Heart right ventricle (tissue), 16 donors: ENCODE results near the gene JAK1. TPM values are rescaled to one million over a fixed set of nuclear protein-coding genes. Genes with fewer than 3 reads are reported as not detected.
"Not testable (repeated sequence)": the region's sequence is repeated elsewhere in the genome, so short reads cannot be mapped to it uniquely, and the experiment has no call there.

ENCODE experiments used
- ATAC-seq, 8 donors: fragments of 200-7000 bp; cut with Tn5 transposase; one replicate each; pipeline ENCODE4 v1.9.1; 2020; ENCODE audit warnings: mild to moderate bottlenecking in 8 of 8, moderate library complexity in 8 of 8, moderate number of reproducible peaks in 1 of 8
- DNase-seq, 2 donors: peaks; one replicate each; pipeline ENCODE4 v3.0.0-alpha.2; 2020
- H3K27ac ChIP-seq, 10 donors: fragments of 200-600 bp; sonication (generic) in 2 of 10; one replicate each; pipeline versions ENCODE4 v1.5.0 to v1.8.0; 2020 to 2022; ENCODE audit warnings: mild to moderate bottlenecking in 3 of 10
- H3K27me3 ChIP-seq, 7 donors: fragments of 200-600 bp; one replicate each; pipeline ENCODE4 v1.8.0; 2021 to 2022; ENCODE audit warnings: mild to moderate bottlenecking in 2 of 7
- H3K36me3 ChIP-seq, 9 donors: fragments of 200-600 bp; sonication (generic) in 1 of 9; one replicate each; pipeline versions ENCODE4 v1.5.0 to v1.8.0; 2020 to 2022; ENCODE audit warnings: mild to moderate bottlenecking in 2 of 9
- H3K4me1 ChIP-seq, 9 donors: fragments of 200-600 bp; sonication (generic) in 1 of 9; one replicate each; pipeline versions ENCODE4 v1.5.0 to v1.8.0; 2020 to 2022; ENCODE audit warnings: mild to moderate bottlenecking in 4 of 9
- H3K4me3 ChIP-seq, 10 donors: fragments of 200-600 bp; sonication (generic) in 2 of 10; one replicate each; pipeline versions ENCODE4 v1.5.0 to v1.8.0; 2020 to 2022; ENCODE audit warnings: mild to moderate bottlenecking in 7 of 10, moderate library complexity in 2 of 10
- H3K9me3 ChIP-seq, 11 donors: fragments of 200-600 bp in 10 of 11; sonication (generic) in 2 of 11; one replicate each; pipeline versions ENCODE4 v1.5.0 to v1.8.0; 2013 to 2022; ENCODE audit warnings: mild to moderate bottlenecking in 2 of 11, control low read depth in 1 of 11, moderate library complexity in 1 of 11
- WGBS, 2 donors: extraction: QIAGEN DNeasy Blood & Tissue Kit; methylation state at CpG; one replicate each; pipeline ENCODE4 v1.1.7; 2013; ENCODE audit warnings: inconsistent platforms in 1 of 2; 5-methylcytosine and 5-hydroxymethylcytosine counted together
- intact Hi-C, 10 donors: fragments of 100-400 bp; cut with DNase I; formaldehyde crosslinking; loops; one replicate each; pipeline versions ENCODE4 v1.11.1 to v1.14.2; 2022
- polyA plus RNA-seq, 2 donors: library from polyadenylated mRNA; stranded (reverse); fragments of 200-250 nt; gene quantifications; one replicate each; pipeline ENCODE4 v1.2.3, GENCODE V29; 2013
- total RNA-seq, 10 donors: library from RNA; stranded (reverse); fragmentation: NEBNext Ultra II Directional in 3 of 10; extraction: Animal tissue kit (Norgen Biotek cat#: 25700) in 3 of 10; gene quantifications; one replicate each; pipeline versions ENCODE4 v1.2.1 to v1.2.4, GENCODE V29; 2021 to 2023
- TF ChIP-seq, protein P1 (sequence below), 9 donors: fragments of 200-600 bp; sonication (generic) in 2 of 9; IDR thresholded peaks; one replicate each; pipeline versions ENCODE4 v1.5.0 to v1.8.0; 2021 to 2022; ENCODE audit warnings: antibody characterized with exemption in 9 of 9, mild to moderate bottlenecking in 5 of 9, moderate library complexity in 1 of 9
- donor health status: Arrhythmogenic right ventricular cardiomyopathy.
- donor health status: ischemic (EF 13 %, LVEDD 7.1; RV severe dilation, severe dysfunction).
- donor health status: healthy with polysubstance abuse.
- donor health status: DM: no; HTN: yes; CAD: no.
- donor health status: DM: no; HTN: no; CAD: no.
- donor health status: ischemic (EF 25% LVEDD 6.9; RV normal size, moderate dysfunction).
- donor health status: ischemic (EF 25% LVEDD 5.7; RV mildly dilated, moderate dysfunction).
- donor health status: healthy.
- donor health status: DM: yes; HTN: yes; CAD: no.
- donor health status: Ischemic cardiomyopathy.
- donor health status: ischemic (EF 35%, LVEDD 5.7; RV mildly dilated, moderate dysfunction).
- donor health status: nonischemic (EF 11% LVEDD 7.7; RV severe dilation, severe dysfunction).
- donor health status: DM: yes; HTN: yes; CAD: no.
- donor health status: PGD.
- donor health status: ischemic (EF 29% LVEDD 5.4; RV normal size, mild dysfunction).
- donor health status: nonischemic (EF 23%, LVEDD 6.1; RV moderate dilation, normal function).

JAK1 gene
- total and polyA plus RNA-seq, 12 donors: 20.1 to 122 (median 81.3) TPM

DNA sequence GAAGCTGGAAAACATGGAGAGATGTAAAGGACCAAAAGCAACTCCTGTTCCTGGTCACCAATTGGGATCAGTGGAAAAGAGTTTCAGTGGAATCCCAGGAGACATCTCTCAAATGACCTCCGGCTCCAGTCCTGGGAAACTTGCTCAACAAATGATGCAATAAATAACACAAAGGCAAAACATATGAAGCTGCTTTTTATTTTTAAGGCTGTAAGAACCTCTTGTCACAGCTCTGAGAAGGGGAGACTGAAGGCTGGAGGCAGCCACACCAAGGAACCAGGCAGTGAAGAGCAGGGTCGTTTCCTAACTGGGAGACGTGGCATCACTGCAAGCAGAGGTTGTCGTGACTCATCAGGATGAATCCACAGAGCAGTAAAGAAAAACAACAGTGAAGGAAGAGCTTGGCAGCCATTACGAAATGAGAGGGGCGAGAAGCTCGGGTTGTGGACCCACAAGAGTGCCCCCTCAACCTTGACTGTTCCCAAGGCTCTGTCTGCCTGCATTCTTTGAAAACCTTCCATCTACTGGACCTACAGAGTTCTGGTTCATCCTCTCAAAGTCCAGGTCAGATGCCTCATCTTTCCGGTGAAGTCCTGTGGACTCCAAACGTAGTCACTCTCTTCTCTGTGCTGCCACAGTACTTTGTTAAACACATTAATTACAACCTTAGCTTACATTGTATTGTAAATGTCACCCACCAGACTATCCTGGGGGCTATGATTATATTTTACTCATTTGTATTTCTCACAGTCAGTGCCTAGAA is 32.1 kb downstream of the JAK1 start:
- ATAC-seq: peak; percentile 48 to 80 (median 62)
- intact Hi-C loops: loop anchor here in 2 of 10 donors (5.0 kb wide), 2 partner anchors 33 to 42 kb away; partner anchors contain the start of gene JAK1 (in 1 of the 2)
- Histone ChIP-seq H3K36me3 (no peaks in the 10 kb centered on the region), H3K4me1 (peaks cover 9 to 61% (median 50%) of the 10 kb centered on the region in 9 donors), H3K27ac (peak overlapping the region in 9 of 10 donors; percentile 53 to 85 (median 73)), H3K4me3 (peak overlapping the region in 2 of 10 donors; percentile 1 to 8), H3K27me3 (no peaks in the 10 kb centered on the region), H3K9me3 (peaks cover 0 to 5% (median 0%) of the 10 kb centered on the region in 11 donors)
- peak in 1 of 2 donors; percentile 39 for DNase-seq
- 57 to 65% methylated on average over 9 of the region's 9 CpGs for WGBS, 2 donors
- TF ChIP-seq, protein P1, sequence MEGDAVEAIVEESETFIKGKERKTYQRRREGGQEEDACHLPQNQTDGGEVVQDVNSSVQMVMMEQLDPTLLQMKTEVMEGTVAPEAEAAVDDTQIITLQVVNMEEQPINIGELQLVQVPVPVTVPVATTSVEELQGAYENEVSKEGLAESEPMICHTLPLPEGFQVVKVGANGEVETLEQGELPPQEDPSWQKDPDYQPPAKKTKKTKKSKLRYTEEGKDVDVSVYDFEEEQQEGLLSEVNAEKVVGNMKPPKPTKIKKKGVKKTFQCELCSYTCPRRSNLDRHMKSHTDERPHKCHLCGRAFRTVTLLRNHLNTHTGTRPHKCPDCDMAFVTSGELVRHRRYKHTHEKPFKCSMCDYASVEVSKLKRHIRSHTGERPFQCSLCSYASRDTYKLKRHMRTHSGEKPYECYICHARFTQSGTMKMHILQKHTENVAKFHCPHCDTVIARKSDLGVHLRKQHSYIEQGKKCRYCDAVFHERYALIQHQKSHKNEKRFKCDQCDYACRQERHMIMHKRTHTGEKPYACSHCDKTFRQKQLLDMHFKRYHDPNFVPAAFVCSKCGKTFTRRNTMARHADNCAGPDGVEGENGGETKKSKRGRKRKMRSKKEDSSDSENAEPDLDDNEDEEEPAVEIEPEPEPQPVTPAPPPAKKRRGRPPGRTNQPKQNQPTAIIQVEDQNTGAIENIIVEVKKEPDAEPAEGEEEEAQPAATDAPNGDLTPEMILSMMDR (IDR thresholded peaks at IDR 0.05): no peak

DNA sequence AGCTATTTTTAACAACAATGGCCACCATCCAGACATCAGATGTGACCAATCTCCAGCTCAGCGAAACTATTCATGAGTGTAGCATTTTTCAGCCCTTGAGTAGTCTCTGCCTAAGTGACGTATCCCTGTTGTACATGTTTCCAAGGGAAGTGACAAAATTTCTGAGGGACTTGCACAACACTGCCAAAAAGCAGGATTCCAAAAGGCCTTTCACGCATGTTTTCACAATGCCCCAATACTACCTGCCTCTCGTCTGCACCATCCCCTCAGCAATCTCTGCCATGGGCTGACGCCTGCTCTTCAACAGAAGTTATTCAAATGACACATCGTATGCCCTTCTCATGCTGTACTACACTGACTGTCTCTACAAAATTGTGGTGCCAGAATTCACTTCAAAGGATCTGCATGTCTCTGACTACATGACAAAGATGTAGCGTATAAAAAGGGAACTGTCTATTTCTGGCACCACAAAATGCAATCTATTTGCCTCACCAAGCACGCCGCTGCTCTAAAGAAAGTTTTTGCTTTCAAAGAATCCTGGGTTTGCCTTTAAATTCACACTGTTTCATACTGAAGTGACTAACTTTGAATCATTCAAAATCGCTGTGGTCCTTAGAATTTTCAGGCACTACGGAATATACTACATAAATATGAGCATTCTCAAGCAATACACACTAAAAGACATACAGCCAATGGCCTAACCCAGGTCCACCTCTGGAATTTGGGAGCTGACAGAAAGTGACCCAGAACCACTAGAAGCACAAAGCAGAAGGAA is 32.9 kb downstream of the JAK1 start:
- TF ChIP-seq, protein P1 (IDR thresholded peaks at IDR 0.05): no peak
- WGBS, 2 donors: 37 to 51% methylated on average over 11 of the region's 11 CpGs
- no peaks in the 10 kb centered on the region for H3K36me3 ChIP-seq
- H3K4me1 ChIP-seq: peaks cover 9 to 65% (median 56%) of the 10 kb centered on the region in 9 donors
- peaks cover 0 to 5% (median 0%) of the 10 kb centered on the region in 11 donors for H3K9me3 ChIP-seq
- no peaks in the 10 kb centered on the region for H3K27me3 ChIP-seq
- peak overlapping the region in 2 of 10 donors; percentile 1 to 8 for H3K4me3 ChIP-seq
- intact Hi-C loops: loop anchor here in 2 of 10 donors (5.0 kb wide), 2 partner anchors 34 to 41 kb away; partner anchors contain the start of gene JAK1 (in 1 of the 2)
- ATAC-seq (peak; percentile 70 to 91 (median 83)), DNase-seq (peak in 1 of 2 donors; percentile 58)
- H3K27ac ChIP-seq: peak overlapping the region; percentile 53 to 85 (median 73)

- Histone ChIP-seq H3K4me1 (peaks cover 9 to 70% (median 62%) of the 10 kb centered on the region in 9 donors), H3K27me3 (no peaks in the 10 kb centered on the region), H3K9me3 (peaks cover 0 to 5% (median 0%) of the 10 kb centered on the region in 11 donors), H3K27ac (peak overlapping the region in 8 of 10 donors; percentile 66 to 85 (median 76)), H3K36me3 (no peaks in the 10 kb centered on the region), H3K4me3 (peak overlapping the region in 1 of 10 donors; percentile 1)
- intact Hi-C loops: loop anchor here in 2 of 10 donors (5.0 kb wide), 2 partner anchors 34 to 41 kb away; partner anchors contain the start of gene JAK1 (in 1 of the 2)
- TF ChIP-seq, protein P1 (IDR thresholded peaks at IDR 0.05): no peak
- ATAC-seq: no peak
- no peak for DNase-seq
- 41 to 50% methylated on average over 4 of the region's 4 CpGs for WGBS, 2 donors
Observed at GRCh38 chr1:64932962-64933295, 33.4 kb downstream of the JAK1 start.

DNA sequence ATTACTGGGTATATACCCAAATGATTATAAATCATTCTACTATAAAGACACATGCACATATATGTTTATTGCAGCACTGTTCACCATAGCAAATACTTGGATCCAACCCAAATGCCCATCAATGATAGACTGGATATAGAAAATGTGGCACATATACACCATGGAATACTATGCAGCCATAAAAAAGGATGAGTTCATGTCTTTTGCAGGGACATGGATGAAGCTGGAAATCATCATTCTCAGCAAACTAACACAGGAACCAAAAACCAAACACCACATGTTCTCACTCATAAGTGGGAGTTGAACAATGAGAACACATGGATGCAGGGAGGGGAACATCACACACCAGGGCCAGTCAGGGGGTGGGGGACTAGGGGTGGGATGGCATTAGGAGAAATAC is 35.7 kb downstream of the JAK1 start:
- ATAC-seq, H3K27me3 ChIP-seq, DNase-seq, H3K27ac ChIP-seq, H3K4me3 ChIP-seq, H3K36me3 ChIP-seq, H3K9me3 ChIP-seq: not testable (repeated sequence)
- intact Hi-C loops: loop anchor here in 2 of 10 donors (5.0 kb wide), 2 partner anchors 37 to 38 kb away; partner anchors contain the start of gene JAK1 (in 1 of the 2)
- H3K4me1 ChIP-seq: peaks cover 8 to 72% (median 58%) of the 10 kb centered on the region in 9 donors
